Chondrocyte (in vitro differentiated cells): ENCODE data around the gene APLP2. TPM values are rescaled to one million over a fixed set of nuclear protein-coding genes. Genes with fewer than 3 reads are reported as not detected.
"Not testable (repeated sequence)": the region's sequence is repeated elsewhere in the genome, so short reads cannot be mapped to it uniquely, and the experiment has no call there.

Experiments used
- DNase-seq: peaks from one replicate; pipeline ENCODE4 v3.0.0; 2021; ENCODE audit warnings: mixed read lengths, low spot score
- H3K27ac Mint-ChIP-seq: one replicate; pipeline ENCODE4 v1.8.0; 2021; ENCODE audit warnings: mild to moderate bottlenecking, moderate library complexity, mixed read lengths; ENCODE audit not compliant: unreplicated experiment
- H3K27me3 Mint-ChIP-seq: 2 replicates; pipeline ENCODE4 v1.8.0; 2021; ENCODE audit warnings: low read depth, mixed read lengths
- H3K36me3 Mint-ChIP-seq: 2 replicates; pipeline ENCODE4 v1.8.0; 2021; ENCODE audit warnings: low read depth, mixed read lengths
- H3K4me1 Mint-ChIP-seq: 2 replicates; pipeline ENCODE4 v1.8.0; 2021; ENCODE audit warnings: low read depth, mild to moderate bottlenecking, mixed read lengths
- H3K4me3 Mint-ChIP-seq: one replicate; pipeline ENCODE4 v1.8.0; 2021; ENCODE audit warnings: mild to moderate bottlenecking, moderate library complexity, mixed read lengths; ENCODE audit not compliant: unreplicated experiment
- H3K9me3 Mint-ChIP-seq: 2 replicates; pipeline ENCODE4 v1.8.0; 2021; ENCODE audit warnings: low read depth, mixed read lengths
- total RNA-seq: library from RNA; stranded (reverse); gene quantifications from 3 replicates; pipeline ENCODE4 v1.2.1, GENCODE V29; 2021
- TF ChIP-seq, protein P1 (sequence below): fragments of 200-600 bp; sonication (generic); IDR thresholded peaks from 2 replicates; pipeline ENCODE4 v1.5.0; 2021; ENCODE audit warnings: antibody characterized with exemption, mild to moderate bottlenecking, moderate library complexity

The APLP2 gene
- total RNA-seq, 1 donor from 2014 or later = 358 TPM

DNA sequence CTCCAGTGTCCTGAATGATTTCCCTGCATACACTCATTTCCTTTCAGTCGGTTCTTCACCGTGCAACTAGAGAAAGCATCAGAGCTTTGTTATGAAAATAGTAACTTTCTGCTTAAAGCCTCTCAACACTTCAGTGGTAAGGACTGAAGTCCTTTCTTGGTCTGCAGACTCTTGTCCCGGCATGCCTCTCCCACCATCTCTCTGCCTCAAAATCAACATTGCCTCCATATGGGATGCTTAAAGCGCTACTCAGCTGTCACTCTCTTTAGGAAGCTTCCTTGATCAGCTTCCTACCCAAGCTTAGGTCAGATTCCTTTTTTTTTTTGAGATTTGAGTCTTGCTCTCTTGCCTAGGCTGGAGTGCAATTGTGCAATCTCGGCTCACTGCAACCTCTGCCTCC is 36.7 kb downstream of the APLP2 start:
- Mint-ChIP-seq H3K27me3 (no peaks in the 10 kb centered on the region), H3K9me3 (no peaks in the 10 kb centered on the region), H3K36me3 (peaks cover 10% of the 10 kb centered on the region), H3K4me3 (no peak overlapping the region), H3K27ac (no peak overlapping the region), H3K4me1 (peaks cover 25% of the 10 kb centered on the region)
- TF ChIP-seq, protein P1, sequence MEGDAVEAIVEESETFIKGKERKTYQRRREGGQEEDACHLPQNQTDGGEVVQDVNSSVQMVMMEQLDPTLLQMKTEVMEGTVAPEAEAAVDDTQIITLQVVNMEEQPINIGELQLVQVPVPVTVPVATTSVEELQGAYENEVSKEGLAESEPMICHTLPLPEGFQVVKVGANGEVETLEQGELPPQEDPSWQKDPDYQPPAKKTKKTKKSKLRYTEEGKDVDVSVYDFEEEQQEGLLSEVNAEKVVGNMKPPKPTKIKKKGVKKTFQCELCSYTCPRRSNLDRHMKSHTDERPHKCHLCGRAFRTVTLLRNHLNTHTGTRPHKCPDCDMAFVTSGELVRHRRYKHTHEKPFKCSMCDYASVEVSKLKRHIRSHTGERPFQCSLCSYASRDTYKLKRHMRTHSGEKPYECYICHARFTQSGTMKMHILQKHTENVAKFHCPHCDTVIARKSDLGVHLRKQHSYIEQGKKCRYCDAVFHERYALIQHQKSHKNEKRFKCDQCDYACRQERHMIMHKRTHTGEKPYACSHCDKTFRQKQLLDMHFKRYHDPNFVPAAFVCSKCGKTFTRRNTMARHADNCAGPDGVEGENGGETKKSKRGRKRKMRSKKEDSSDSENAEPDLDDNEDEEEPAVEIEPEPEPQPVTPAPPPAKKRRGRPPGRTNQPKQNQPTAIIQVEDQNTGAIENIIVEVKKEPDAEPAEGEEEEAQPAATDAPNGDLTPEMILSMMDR = no peak
- no peak for DNase-seq

DNA sequence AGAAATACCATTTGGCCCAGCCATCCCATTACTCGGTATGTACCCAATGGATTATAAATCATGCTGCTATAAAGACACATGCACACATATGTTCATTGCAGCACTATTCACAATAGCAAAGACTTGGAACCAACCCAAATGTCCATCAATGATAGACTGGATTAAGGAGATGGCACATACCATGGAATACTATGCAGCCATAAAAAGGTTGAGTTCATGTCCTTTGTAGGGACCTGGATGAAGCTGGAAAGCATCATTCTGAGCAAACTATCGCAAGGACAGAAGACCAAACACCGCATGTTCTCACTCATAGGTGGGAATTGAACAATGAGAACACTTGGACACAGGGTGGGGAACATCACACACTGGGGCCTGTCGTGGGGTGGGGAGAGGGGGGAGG is 39.0 kb downstream of the APLP2 start:
- peaks cover 17% of the 10 kb centered on the region for H3K36me3 Mint-ChIP-seq
- H3K9me3 Mint-ChIP-seq, H3K27ac Mint-ChIP-seq, H3K4me3 Mint-ChIP-seq, H3K27me3 Mint-ChIP-seq, DNase-seq: not testable (repeated sequence)
- peaks cover 15% of the 10 kb centered on the region for H3K4me1 Mint-ChIP-seq

DNA sequence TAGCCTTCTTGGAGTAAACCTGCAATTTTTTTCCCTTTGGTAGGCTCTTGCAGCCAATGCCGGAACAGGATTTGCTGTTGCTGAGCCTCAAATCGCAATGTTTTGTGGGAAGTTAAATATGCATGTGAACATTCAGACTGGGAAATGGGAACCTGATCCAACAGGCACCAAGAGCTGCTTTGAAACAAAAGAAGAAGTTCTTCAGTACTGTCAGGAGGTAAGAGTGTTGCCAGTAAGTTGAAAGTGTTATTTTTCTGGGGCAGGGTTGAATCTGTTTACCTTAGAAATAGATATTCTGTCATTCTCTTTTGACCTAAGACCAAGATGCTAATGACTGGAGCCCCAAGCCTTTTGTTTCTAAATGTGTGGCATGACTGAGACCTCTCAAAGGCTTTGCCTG is 39.7 kb downstream of the APLP2 start:
- H3K4me1 Mint-ChIP-seq = peaks cover 12% of the 10 kb centered on the region
- no peak overlapping the region for H3K4me3 Mint-ChIP-seq
- H3K27ac Mint-ChIP-seq = no peak overlapping the region
- no peaks in the 10 kb centered on the region for H3K9me3 Mint-ChIP-seq
- H3K27me3 Mint-ChIP-seq = no peaks in the 10 kb centered on the region
- H3K36me3 Mint-ChIP-seq = peaks cover 17% of the 10 kb centered on the region
- TF ChIP-seq, protein P1 = no peak
- no peak for DNase-seq

DNA sequence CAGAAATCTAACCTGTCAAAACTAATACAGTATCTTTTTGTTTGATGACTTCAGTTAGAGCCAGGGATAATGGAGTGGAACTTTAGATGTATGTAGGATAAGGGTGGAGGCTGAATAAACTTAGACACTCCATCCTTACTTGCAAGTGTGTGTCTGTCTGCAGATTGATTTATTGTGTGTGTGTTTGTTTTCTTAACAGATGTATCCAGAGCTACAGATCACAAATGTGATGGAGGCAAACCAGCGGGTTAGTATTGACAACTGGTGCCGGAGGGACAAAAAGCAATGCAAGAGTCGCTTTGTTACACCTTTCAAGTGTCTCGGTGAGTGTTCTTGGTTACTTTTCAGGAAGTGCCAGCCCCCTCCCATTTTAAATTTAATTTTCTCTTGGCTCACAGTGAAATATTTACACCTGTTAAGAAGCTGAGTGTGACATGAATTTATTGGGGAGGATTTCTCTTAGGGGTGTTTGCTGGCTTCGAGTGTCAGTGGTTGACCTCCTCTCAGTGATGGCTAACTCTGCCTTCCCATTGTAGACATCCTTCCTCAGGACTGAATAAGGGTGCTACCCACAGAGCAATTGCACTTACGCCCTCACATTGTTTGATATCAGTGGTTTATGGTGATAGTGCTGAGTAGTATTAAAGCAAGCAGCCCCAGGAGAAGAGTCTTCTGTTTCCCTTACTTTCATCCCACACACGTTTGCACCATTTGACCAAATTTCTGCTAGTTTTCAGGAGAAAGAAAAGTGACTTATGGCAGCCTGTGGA is 40.8 kb downstream of the APLP2 start:
- Mint-ChIP-seq H3K4me3 (no peak overlapping the region), H3K27ac (no peak overlapping the region), H3K36me3 (peaks cover 17% of the 10 kb centered on the region), H3K9me3 (no peaks in the 10 kb centered on the region), H3K4me1 (peaks cover 17% of the 10 kb centered on the region), H3K27me3 (no peaks in the 10 kb centered on the region)
- TF ChIP-seq, protein P1 = no peak
- DNase-seq = no peak

DNA sequence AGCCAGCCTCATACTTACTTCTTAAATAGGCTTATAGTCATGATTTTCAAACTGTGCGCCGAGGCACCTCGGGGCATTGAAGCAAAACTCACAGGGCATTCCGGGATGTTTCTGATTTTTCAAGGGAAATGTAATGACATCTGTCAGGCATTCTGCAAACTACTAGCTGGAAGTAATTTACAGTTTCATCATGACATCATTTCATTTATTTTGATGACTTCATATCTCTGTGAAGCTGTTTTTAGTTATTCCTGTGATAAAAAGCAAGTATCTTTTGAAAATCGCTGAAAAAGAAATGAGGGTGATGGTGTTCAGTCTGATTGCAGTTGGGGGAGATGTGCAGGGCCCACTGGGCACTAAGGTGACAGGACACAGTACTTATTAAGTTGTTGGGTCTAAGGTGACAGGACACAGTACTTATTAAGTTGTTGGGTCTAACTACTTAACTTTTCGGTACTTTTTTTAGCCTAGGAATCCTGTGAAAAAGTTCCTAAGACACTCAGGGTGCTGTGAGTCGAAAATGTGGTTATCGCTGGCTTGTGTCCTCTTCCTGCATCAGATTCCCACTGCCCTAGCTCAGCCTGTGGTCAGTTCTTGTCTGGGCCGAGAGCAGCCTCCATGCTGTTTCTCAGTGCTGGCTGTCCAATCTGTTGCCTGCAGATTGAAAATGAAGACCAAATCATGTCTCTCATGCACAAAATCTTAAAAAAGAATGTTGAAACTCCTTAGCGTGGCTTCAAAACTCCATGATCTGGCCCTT is 42.6 kb downstream of the APLP2 start:
- no peaks in the 10 kb centered on the region for H3K27me3 Mint-ChIP-seq
- H3K36me3 Mint-ChIP-seq = peaks cover 16% of the 10 kb centered on the region
- TF ChIP-seq, protein P1 = no peak
- DNase-seq = no peak
- H3K4me3 Mint-ChIP-seq = no peak overlapping the region
- peaks cover 16% of the 10 kb centered on the region for H3K4me1 Mint-ChIP-seq
- no peak overlapping the region for H3K27ac Mint-ChIP-seq
- H3K9me3 Mint-ChIP-seq = no peaks in the 10 kb centered on the region
